Stimulated activated naive B cell treated with anti-CD40 and anti-IgM and Interleukin-4, amounts not matched to agents 10 μg/mL and 1 μg/mL and 100 μg/mL, for 72 hours (primary cell): ENCODE measurements around the gene ENOX1.

ENCODE experiments used
- ATAC-seq, 2 donors: fragments of 150-1000 bp; cut with Tn5 transposase; replicated peaks; 2 replicates each; pipeline ENCODE4 v1.10.0; 2021; ENCODE audit warnings: moderate library complexity in 1 of 2
- DNase-seq: peaks from one replicate; pipeline ENCODE4 v3.0.0; 2021
- H3K27ac Mint-ChIP-seq: one replicate; pipeline ENCODE4 v1.8.0; 2022; ENCODE audit warnings: mild to moderate bottlenecking, mixed read lengths
- H3K27me3 Mint-ChIP-seq, 2 donors: one replicate each; pipeline ENCODE4 v1.8.0; 2022; ENCODE audit warnings: mixed read lengths in 2 of 2
- H3K36me3 Mint-ChIP-seq, 2 donors: one replicate each; pipeline ENCODE4 v1.8.0; 2022; ENCODE audit warnings: mixed read lengths in 2 of 2, mild to moderate bottlenecking in 1 of 2
- H3K4me1 Mint-ChIP-seq, 2 donors: one replicate each; pipeline ENCODE4 v1.8.0; 2022; ENCODE audit warnings: mixed read lengths in 2 of 2, mild to moderate bottlenecking in 1 of 2
- H3K4me3 Mint-ChIP-seq, 2 donors: one replicate each; pipeline ENCODE4 v1.8.0; 2022; ENCODE audit warnings: mild to moderate bottlenecking in 2 of 2, mixed read lengths in 2 of 2, moderate library complexity in 1 of 2
- H3K9me3 Mint-ChIP-seq, 2 donors: one replicate each; pipeline ENCODE4 v1.8.0; 2022; ENCODE audit warnings: mixed read lengths in 2 of 2, mild to moderate bottlenecking in 1 of 2

The ENOX1 gene

DNA sequence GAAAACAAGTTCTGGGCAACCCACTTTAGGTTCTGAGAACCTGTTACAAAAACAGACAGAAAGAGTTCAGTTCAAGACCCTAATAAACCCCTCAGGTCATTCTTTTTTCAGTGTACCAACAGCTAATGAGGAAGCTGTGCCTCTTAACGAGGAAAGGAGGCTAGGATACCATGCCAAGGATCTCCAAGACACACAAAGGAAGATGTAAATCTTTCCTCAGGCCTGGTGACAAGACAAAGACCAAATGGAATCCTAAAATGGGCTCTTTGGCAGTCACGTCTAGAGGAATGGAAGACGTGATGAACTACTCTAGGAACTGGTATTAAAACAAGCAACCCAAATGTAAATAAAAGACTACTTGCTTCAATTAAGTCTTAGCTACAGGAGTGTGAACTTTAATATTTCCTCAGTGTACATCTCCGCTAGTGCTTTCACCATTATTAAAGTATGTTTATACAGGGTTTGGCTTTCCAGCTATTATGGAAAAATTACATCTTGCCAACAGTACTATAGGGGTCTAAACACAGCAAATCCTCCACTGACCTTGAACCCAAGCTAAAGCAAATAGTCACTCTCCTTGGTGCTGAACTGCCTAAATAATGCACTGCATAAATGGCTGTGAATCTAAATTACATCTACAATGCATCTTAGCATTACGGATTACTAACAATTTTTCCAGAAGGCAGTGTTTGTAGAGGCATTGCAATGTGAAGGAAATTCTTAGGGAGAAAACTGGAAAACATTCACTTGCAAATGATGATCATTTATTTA is 42.3 kb downstream of the ENOX1 start:
- H3K9me3 Mint-ChIP-seq = peaks cover 2 to 4% of the 10 kb centered on the region in 2 donors
- DNase-seq (no peak), ATAC-seq (no peak)
- peaks cover 16 to 18% of the 10 kb centered on the region in 2 donors for H3K27me3 Mint-ChIP-seq
- no peak overlapping the region for H3K27ac Mint-ChIP-seq
- H3K4me1 Mint-ChIP-seq = no peaks in the 10 kb centered on the region
- H3K36me3 Mint-ChIP-seq = no peaks in the 10 kb centered on the region
- no peak overlapping the region for H3K4me3 Mint-ChIP-seq

GRCh38 chr13:43742911-43743310 is 43.9 kb downstream of the ENOX1 start:
- Mint-ChIP-seq H3K4me3 (no peak overlapping the region), H3K27ac (no peak overlapping the region), H3K4me1 (no peaks in the 10 kb centered on the region), H3K9me3 (peaks cover 2 to 4% of the 10 kb centered on the region in 2 donors), H3K27me3 (peaks cover 16 to 18% of the 10 kb centered on the region in 2 donors), H3K36me3 (no peaks in the 10 kb centered on the region)
- ATAC-seq (no peak), DNase-seq (no peak)

GRCh38 chr13:43737392-43737923 is 49.3 kb downstream of the ENOX1 start:
- H3K4me1 Mint-ChIP-seq = no peaks in the 10 kb centered on the region
- H3K36me3 Mint-ChIP-seq = no peaks in the 10 kb centered on the region
- no peak for DNase-seq
- H3K27ac Mint-ChIP-seq = no peak overlapping the region
- no peaks in the 10 kb centered on the region for H3K9me3 Mint-ChIP-seq
- peaks cover 1 to 10% of the 10 kb centered on the region in 2 donors for H3K27me3 Mint-ChIP-seq
- ATAC-seq = no peak
- no peak overlapping the region for H3K4me3 Mint-ChIP-seq

GRCh38 chr13:43732726-43733125 is 54.0 kb downstream of the ENOX1 start:
- Mint-ChIP-seq H3K4me1 (no peaks in the 10 kb centered on the region), H3K9me3 (no peaks in the 10 kb centered on the region), H3K27me3 (peaks cover 15 to 20% of the 10 kb centered on the region in 2 donors), H3K27ac (no peak overlapping the region), H3K36me3 (no peaks in the 10 kb centered on the region), H3K4me3 (no peak overlapping the region)
- DNase-seq (no peak), ATAC-seq (no peak)

DNA sequence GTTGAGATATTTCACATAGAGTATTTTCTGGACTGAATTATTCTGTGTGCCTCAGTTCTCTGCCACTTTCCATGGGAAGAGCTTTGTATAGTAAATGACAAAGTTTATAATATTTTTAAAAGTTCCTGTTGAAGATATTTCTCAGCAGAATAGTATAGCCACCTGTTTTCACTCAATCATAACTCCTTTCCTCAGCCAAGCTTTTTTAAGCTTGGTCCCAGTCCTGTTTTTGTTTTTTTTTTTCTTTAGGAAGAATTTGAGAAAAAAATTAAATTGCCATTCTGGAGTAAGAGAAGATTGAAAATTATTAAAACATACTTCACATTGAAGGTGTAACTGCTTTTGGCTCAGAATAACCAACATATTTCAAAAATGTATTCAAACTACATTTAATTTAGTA is 55.5 kb downstream of the ENOX1 start:
- peaks cover 15 to 20% of the 10 kb centered on the region in 2 donors for H3K27me3 Mint-ChIP-seq
- no peak overlapping the region for H3K4me3 Mint-ChIP-seq
- H3K4me1 Mint-ChIP-seq = no peaks in the 10 kb centered on the region
- H3K27ac Mint-ChIP-seq = no peak overlapping the region
- no peaks in the 10 kb centered on the region for H3K36me3 Mint-ChIP-seq
- ATAC-seq (no peak), DNase-seq (no peak)
- H3K9me3 Mint-ChIP-seq = no peaks in the 10 kb centered on the region

- no peak overlapping the region for H3K4me3 Mint-ChIP-seq
- no peak overlapping the region for H3K27ac Mint-ChIP-seq
- ATAC-seq (no peak), DNase-seq (no peak)
- no peaks in the 10 kb centered on the region for H3K4me1 Mint-ChIP-seq
- H3K9me3 Mint-ChIP-seq = no peaks in the 10 kb centered on the region
- no peaks in the 10 kb centered on the region for H3K36me3 Mint-ChIP-seq
- peaks cover 15 to 20% of the 10 kb centered on the region in 2 donors for H3K27me3 Mint-ChIP-seq
Observed at GRCh38 chr13:43730642-43731041, 56.1 kb downstream of the ENOX1 start.

DNA sequence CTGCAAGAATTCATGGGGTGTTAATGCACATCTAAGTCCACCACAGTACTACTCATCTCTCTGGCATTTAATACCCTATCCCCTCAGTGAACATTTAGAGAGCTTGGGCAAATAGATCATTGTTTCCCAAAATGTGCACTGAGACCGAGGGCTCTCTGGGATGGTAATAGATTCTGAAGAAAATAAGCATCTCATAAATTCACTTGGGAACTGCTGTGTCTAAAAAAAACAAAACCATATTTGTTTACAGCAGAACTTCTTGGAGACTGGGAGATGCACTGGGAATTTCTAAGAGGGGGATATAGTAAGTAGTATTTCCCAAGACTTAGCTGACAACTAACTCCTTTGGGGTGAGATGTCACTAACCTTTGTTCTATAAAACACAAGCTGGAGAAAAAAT is 58.4 kb downstream of the ENOX1 start:
- DNase-seq (no peak), ATAC-seq (no peak)
- Mint-ChIP-seq H3K4me1 (no peaks in the 10 kb centered on the region), H3K9me3 (no peaks in the 10 kb centered on the region), H3K4me3 (no peak overlapping the region), H3K27ac (no peak overlapping the region), H3K36me3 (no peaks in the 10 kb centered on the region), H3K27me3 (peaks cover 10 to 20% of the 10 kb centered on the region in 2 donors)

DNA sequence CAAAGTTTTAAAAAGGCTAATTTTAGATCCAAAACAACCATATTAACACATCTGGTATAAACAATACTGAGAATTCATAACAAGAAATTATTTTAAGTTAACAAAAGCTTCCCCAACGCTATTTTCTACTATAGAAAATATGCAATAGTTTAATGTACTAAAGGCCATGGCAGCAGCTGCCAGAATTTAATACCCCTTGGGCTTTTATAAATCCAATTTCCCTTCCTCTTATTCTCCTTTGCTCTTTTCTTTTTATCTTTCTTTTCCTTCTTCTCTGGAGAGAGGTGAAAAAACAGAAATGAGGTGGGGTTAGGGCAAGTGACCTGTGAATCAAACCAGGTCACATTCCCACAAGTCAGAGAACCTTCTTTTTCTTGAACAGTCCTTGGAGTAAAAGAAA is 58.9 kb downstream of the ENOX1 start:
- DNase-seq (no peak), ATAC-seq (no peak)
- Mint-ChIP-seq H3K9me3 (no peaks in the 10 kb centered on the region), H3K36me3 (no peaks in the 10 kb centered on the region), H3K4me3 (no peak overlapping the region), H3K27ac (no peak overlapping the region), H3K27me3 (peaks cover 10 to 20% of the 10 kb centered on the region in 2 donors), H3K4me1 (no peaks in the 10 kb centered on the region)

DNA sequence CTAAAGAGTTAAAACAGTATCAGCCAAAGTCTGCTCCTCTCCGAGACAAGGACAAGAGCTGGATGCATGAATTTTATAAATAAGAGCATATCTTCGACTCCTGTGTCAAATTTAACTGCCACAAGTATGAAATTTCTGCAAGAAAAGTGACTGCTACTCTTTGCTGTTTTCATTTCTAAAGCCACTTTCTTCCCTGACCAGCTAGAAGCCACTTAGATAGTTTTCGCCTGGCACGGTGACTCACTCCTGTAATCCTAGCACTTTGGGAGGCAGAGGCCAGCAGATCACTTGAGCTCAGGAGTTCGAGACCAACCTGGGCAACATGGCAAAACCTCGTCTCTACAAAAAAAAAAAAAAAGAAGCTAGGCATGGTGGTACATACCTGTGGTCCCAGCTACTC is 61.3 kb downstream of the ENOX1 start:
- no peak overlapping the region for H3K27ac Mint-ChIP-seq
- no peaks in the 10 kb centered on the region for H3K9me3 Mint-ChIP-seq
- H3K4me1 Mint-ChIP-seq = no peaks in the 10 kb centered on the region
- no peaks in the 10 kb centered on the region for H3K36me3 Mint-ChIP-seq
- no peak overlapping the region for H3K4me3 Mint-ChIP-seq
- ATAC-seq (no peak), DNase-seq (no peak)
- H3K27me3 Mint-ChIP-seq = peaks cover 12 to 13% of the 10 kb centered on the region in 2 donors

GRCh38 chr13:43720780-43721397 is 65.9 kb downstream of the ENOX1 start:
- H3K9me3 Mint-ChIP-seq = no peaks in the 10 kb centered on the region
- H3K27ac Mint-ChIP-seq = no peak overlapping the region
- no peaks in the 10 kb centered on the region for H3K36me3 Mint-ChIP-seq
- H3K4me1 Mint-ChIP-seq = no peaks in the 10 kb centered on the region
- no peak overlapping the region for H3K4me3 Mint-ChIP-seq
- peaks cover 4 to 6% of the 10 kb centered on the region in 2 donors for H3K27me3 Mint-ChIP-seq
- DNase-seq (no peak), ATAC-seq (no peak)

- ATAC-seq = no peak
- peaks cover 0 to 2% of the 10 kb centered on the region in 2 donors for H3K4me1 Mint-ChIP-seq
- H3K27me3 Mint-ChIP-seq = no peaks in the 10 kb centered on the region
Observed at GRCh38 chr13:43698758-43699157, 88.0 kb downstream of the ENOX1 start.

GRCh38 chr13:43698009-43698408 is 88.8 kb downstream of the ENOX1 start:
- Mint-ChIP-seq H3K36me3 (no peaks in the 10 kb centered on the region), H3K27me3 (no peaks in the 10 kb centered on the region), H3K9me3 (no peaks in the 10 kb centered on the region), H3K4me3 (no peak overlapping the region), H3K27ac (no peak overlapping the region), H3K4me1 (peaks cover 0 to 2% of the 10 kb centered on the region in 2 donors)
- DNase-seq = no peak
- ATAC-seq = peak in 1 of 2 donors; percentile 67

More at GRCh38 chr13:43698758-43699157, 88.0 kb downstream of the ENOX1 start:
- no peaks in the 10 kb centered on the region for H3K36me3 Mint-ChIP-seq
- no peak for DNase-seq
- no peaks in the 10 kb centered on the region for H3K9me3 Mint-ChIP-seq
- H3K27ac Mint-ChIP-seq = no peak overlapping the region
- no peak overlapping the region for H3K4me3 Mint-ChIP-seq

GRCh38 chr13:43697323-43697722 is 89.4 kb downstream of the ENOX1 start:
- Mint-ChIP-seq H3K9me3 (no peaks in the 10 kb centered on the region), H3K36me3 (no peaks in the 10 kb centered on the region), H3K27me3 (no peaks in the 10 kb centered on the region), H3K27ac (no peak overlapping the region), H3K4me1 (peaks cover 0 to 2% of the 10 kb centered on the region in 2 donors), H3K4me3 (no peak overlapping the region)
- DNase-seq = no peak
- ATAC-seq = no peak

GRCh38 chr13:43694146-43694664 is 92.6 kb downstream of the ENOX1 start:
- H3K36me3 Mint-ChIP-seq = no peaks in the 10 kb centered on the region
- H3K4me3 Mint-ChIP-seq = no peak overlapping the region
- H3K9me3 Mint-ChIP-seq = no peaks in the 10 kb centered on the region
- ATAC-seq (no peak), DNase-seq (no peak)
- H3K27me3 Mint-ChIP-seq = peaks cover 5 to 7% of the 10 kb centered on the region in 2 donors
- H3K27ac Mint-ChIP-seq = no peak overlapping the region
- peaks cover 0 to 2% of the 10 kb centered on the region in 2 donors for H3K4me1 Mint-ChIP-seq

DNA sequence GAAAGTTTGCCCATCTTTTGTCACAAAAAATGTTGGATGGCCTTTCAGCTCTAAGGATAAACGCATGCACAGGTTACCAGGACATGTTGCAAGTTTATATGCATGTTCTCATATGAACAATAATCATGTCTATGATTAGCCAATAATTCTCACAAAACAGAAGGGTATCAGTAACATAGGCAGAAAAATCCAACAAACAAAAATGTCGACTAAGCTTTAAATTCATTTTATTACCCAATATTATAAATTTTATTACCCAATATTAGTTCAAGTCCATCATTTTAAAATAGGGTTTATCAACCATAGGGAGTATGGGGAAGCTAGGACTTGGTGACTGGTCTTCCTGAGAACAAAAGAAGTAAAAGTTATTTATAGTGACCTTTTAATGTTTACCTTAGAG is 93.1 kb downstream of the ENOX1 start:
- no peak overlapping the region for H3K4me3 Mint-ChIP-seq
- peaks cover 5 to 7% of the 10 kb centered on the region in 2 donors for H3K27me3 Mint-ChIP-seq
- peaks cover 0 to 2% of the 10 kb centered on the region in 2 donors for H3K4me1 Mint-ChIP-seq
- H3K9me3 Mint-ChIP-seq = no peaks in the 10 kb centered on the region
- no peak overlapping the region for H3K27ac Mint-ChIP-seq
- ATAC-seq (no peak), DNase-seq (no peak)
- no peaks in the 10 kb centered on the region for H3K36me3 Mint-ChIP-seq
